Calu3 (cell line): ENCODE measurements around the gene CD22. TPM values are rescaled to one million over a fixed set of nuclear protein-coding genes. Genes with fewer than 3 reads are reported as not detected.

Experiments
- BruUV-seq: library from RNA; stranded (reverse); fragments of 400-500 nt; replicated peaks from 2 replicates; lab custom pipeline; 2021; lab: Mats Ljungman, UMichigan
- CTCF ChIA-PET: fragments of 300-600 bp; sonication (Branson Sonifier 250); formaldehyde crosslinking; loops from one replicate; lab custom pipeline; 2022; ENCODE audit warnings: antibody characterized with exemption; lab: Charles Lee
- DNase-seq: peaks from one replicate; pipeline ENCODE4 v3.0.0; 2022
- H3K27ac Mint-ChIP-seq: one replicate; pipeline ENCODE4 v1.8.0; 2022; ENCODE audit warnings: mixed read lengths; ENCODE audit not compliant: unreplicated experiment
- H3K27me3 Mint-ChIP-seq: one replicate; pipeline ENCODE4 v1.8.0; 2022; ENCODE audit warnings: mixed read lengths; ENCODE audit not compliant: unreplicated experiment
- H3K36me3 Mint-ChIP-seq: one replicate; pipeline ENCODE4 v1.8.0; 2022; ENCODE audit warnings: mild to moderate bottlenecking, moderate library complexity, mixed read lengths; ENCODE audit not compliant: insufficient read depth, unreplicated experiment
- H3K4me1 Mint-ChIP-seq: one replicate; pipeline ENCODE4 v1.8.0; 2022; ENCODE audit warnings: mild to moderate bottlenecking, low read depth, mixed read lengths; ENCODE audit not compliant: unreplicated experiment
- H3K4me3 Mint-ChIP-seq: one replicate; pipeline ENCODE4 v1.8.0; 2022; ENCODE audit warnings: mild to moderate bottlenecking, low read depth, moderate library complexity, mixed read lengths; ENCODE audit not compliant: unreplicated experiment
- H3K9me3 Mint-ChIP-seq: one replicate; pipeline ENCODE4 v1.8.0; 2022; ENCODE audit warnings: low read depth, mixed read lengths; ENCODE audit not compliant: unreplicated experiment
- CTCF ChIP-seq: fragments of 200-600 bp; IDR thresholded peaks from one replicate; pipeline ENCODE4 v1.8.0; 2022; ENCODE audit warnings: antibody characterized with exemption; ENCODE audit not compliant: unreplicated experiment
- intact Hi-C: fragments of 100-400 bp; cut with micrococcal nuclease; formaldehyde crosslinking; loops from one replicate; pipeline ENCODE4 v1.10.0; 2022; ENCODE audit not compliant: unreplicated experiment
- total RNA-seq: library from RNA; stranded (reverse); gene quantifications from 2 replicates; pipeline ENCODE4 v1.2.3, GENCODE V29; 2022

Gene CD22
- total RNA-seq, 1 experiment from 2014 or later: 5.9 TPM

DNA sequence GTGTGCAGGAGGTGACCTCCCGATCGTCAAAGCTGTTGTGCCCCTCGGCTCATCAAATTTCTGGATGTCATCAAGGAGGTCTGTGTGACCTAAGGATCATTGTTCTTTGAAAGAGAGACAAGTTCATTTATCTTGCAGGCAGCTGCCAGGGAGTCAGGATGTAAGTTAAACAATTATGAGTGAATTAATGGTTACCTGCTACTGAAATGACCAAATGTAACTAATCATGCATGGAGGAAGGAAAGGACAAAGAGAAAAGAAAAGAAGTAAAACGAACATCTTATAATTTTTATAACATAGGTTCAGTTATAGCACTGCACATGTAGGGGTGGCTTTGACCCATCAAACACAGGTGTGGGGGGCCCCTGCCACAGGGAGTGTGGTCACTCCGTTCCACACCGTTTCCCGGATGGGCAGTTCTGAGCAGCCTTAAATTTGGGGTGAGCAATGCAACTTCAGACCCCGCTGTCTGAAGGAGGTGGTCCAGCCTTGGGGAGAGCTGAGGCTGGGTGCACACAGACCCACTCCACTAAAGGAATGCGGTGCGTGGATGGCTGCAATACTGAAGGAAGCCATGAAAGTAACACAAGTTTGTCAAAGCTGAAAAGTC is 5.3 kb downstream of the CD22 start:
- no peak overlapping the region for H3K27ac Mint-ChIP-seq
- no peaks in the 10 kb centered on the region for H3K36me3 Mint-ChIP-seq
- TF ChIP-seq CTCF: no peak
- H3K4me3 Mint-ChIP-seq: no peak overlapping the region
- no peak for DNase-seq
- peaks cover 14% of the 10 kb centered on the region for H3K27me3 Mint-ChIP-seq
- CTCF ChIA-PET: no interaction called here
- BruUV-seq: no TSS peak
- intact Hi-C loops: no loop called here
- H3K9me3 Mint-ChIP-seq: no peaks in the 10 kb centered on the region
- no peaks in the 10 kb centered on the region for H3K4me1 Mint-ChIP-seq

DNA sequence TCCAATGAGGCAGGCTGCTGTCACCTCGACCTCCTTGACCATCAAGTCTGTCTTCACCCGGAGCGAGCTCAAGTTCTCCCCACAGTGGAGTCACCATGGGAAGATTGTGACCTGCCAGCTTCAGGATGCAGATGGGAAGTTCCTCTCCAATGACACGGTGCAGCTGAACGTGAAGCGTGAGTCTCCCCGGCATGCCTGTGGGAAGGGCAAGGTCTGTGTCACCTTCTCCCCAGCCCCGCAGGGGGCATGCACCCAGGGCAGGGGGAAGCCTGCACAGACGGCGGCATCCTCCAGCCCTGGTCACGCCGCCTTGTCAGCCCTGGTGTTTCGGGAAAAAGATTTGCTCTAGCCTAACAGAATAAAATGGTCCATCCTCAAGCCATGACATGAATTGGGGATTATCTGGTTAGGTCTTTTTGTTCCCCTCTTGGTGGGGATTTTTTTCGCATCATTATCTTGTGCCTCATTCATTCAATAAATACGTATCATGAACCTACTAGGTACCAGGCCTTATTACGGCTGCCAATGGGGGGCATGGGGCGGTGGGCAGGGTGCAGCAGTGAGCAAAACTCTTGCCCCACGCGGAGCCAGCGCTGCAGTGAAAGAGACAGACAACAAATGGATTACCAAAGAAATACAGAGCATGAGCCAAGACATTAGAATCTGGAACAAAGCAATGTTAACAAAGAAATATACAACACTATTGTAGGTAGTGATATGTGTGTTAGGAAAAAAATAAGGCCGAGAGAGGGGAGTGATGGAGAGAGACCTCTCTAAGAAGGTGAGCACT is 7.4 kb downstream of the CD22 start:
- no peak for TF ChIP-seq CTCF
- no peak for DNase-seq
- Mint-ChIP-seq H3K27ac (no peak overlapping the region), H3K4me1 (no peaks in the 10 kb centered on the region), H3K4me3 (no peak overlapping the region), H3K9me3 (no peaks in the 10 kb centered on the region), H3K36me3 (no peaks in the 10 kb centered on the region), H3K27me3 (peaks cover 14% of the 10 kb centered on the region)
- no TSS peak for BruUV-seq
- CTCF ChIA-PET: no interaction called here
- intact Hi-C loops: no loop called here

DNA sequence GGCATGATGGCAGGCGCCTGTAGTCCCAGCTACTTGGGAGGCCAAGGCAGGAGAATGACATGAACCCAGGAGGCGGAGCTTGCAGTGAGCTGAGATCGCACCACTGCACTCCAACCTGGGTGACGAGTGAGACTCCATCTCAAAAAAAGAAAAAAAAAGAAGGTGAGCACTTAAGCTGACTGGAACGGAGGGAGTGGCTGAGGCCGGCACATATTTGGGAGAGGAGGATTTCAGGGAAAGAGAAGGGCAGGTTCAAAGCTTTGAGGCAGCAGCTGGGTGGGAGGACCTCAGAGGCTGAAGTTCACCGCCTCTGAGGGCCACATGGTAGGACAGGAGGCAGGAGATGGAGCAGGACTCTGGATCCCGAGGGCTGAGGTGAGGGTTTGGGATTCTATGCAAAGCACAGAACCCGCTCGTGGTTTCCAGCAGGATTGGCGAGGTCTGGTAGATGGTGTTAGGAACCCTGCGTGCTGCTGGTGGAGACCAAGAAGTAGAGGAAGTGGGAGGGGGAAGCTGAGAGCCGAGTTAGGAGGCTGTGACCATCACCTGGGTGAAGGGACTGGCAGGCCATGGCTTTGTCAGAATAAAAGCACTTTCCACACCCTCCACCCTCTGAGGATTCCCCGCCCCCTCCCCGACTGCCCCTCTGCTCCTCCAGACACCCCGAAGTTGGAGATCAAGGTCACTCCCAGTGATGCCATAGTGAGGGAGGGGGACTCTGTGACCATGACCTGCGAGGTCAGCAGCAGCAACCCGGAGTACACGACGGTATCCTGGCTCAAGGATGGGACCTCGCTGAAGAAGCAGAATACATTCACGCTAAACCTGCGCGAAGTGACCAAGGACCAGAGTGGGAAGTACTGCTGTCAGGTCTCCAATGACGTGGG is 8.4 kb downstream of the CD22 start:
- intact Hi-C loops: no loop called here
- H3K9me3 Mint-ChIP-seq: no peaks in the 10 kb centered on the region
- H3K27me3 Mint-ChIP-seq: peaks cover 24% of the 10 kb centered on the region
- no peaks in the 10 kb centered on the region for H3K36me3 Mint-ChIP-seq
- DNase-seq: no peak
- BruUV-seq: no TSS peak
- H3K27ac Mint-ChIP-seq: no peak overlapping the region
- H3K4me1 Mint-ChIP-seq: no peaks in the 10 kb centered on the region
- H3K4me3 Mint-ChIP-seq: no peak overlapping the region
- CTCF ChIA-PET: interaction anchor here (0.6 kb wide), 1 partner anchor 244 kb away, joined by 4 read pairs; no protein-coding TSS in a partner anchor
- TF ChIP-seq CTCF: no peak

DNA sequence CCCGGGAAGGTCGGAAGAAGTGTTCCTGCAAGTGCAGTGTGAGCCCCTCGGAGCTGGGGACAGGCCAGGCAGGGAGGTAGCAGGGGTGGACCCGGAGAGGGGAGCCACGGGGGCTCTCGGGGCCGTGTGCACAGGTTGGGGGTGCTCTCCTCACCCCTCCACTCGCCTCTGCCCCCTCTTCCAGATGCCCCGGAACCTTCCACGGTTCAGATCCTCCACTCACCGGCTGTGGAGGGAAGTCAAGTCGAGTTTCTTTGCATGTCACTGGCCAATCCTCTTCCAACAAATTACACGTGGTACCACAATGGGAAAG is 9.0 kb downstream of the CD22 start:
- Mint-ChIP-seq H3K4me3 (no peak overlapping the region), H3K9me3 (no peaks in the 10 kb centered on the region), H3K36me3 (no peaks in the 10 kb centered on the region), H3K4me1 (no peaks in the 10 kb centered on the region), H3K27me3 (peaks cover 30% of the 10 kb centered on the region), H3K27ac (no peak overlapping the region)
- DNase-seq: no peak
- BruUV-seq: no TSS peak
- intact Hi-C loops: no loop called here
- CTCF ChIA-PET: interaction anchor here (0.6 kb wide), 1 partner anchor 243 kb away, joined by 4 read pairs; no protein-coding TSS in a partner anchor
- no peak for TF ChIP-seq CTCF
